HepG2 (cell line): Measurements from ENCODE around the gene IQCH. TPM values are rescaled to one million over a fixed set of nuclear protein-coding genes. Genes with fewer than 3 reads are reported as not detected.

ENCODE experiments used
- AKAP8 ChIP-seq: sonication (generic); formaldehyde crosslinking; IDR thresholded peaks from 2 replicates; pipeline ENCODE4 v1.5.1; 2020; ENCODE audit warnings: mild to moderate bottlenecking, missing genetic modification reagents
- CENPT ChIP-seq: sonication (generic); formaldehyde crosslinking; IDR thresholded peaks from 2 replicates; pipeline ENCODE4 v1.8.0; 2022; ENCODE audit warnings: low read depth, mild to moderate bottlenecking, moderate library complexity, missing genetic modification reagents
- HNRNPL ChIP-seq: fragments of 200-400 bp; formaldehyde crosslinking; IDR thresholded peaks from 2 replicates; pipeline ENCODE4 v1.6.1; 2017; ENCODE audit warnings: mild to moderate bottlenecking, low read depth, low read length
- KMT2B ChIP-seq: IDR thresholded peaks from 2 replicates; pipeline ENCODE4 v1.6.1; 2016; ENCODE audit warnings: missing genetic modification reagents, missing compliant biosample characterization
- MAFF ChIP-seq: IDR thresholded peaks from 2 replicates; pipeline ENCODE4 v1.6.1; 2011; ENCODE audit warnings: low read depth, low read length, improper control_type of control experiment
- NCOA2 ChIP-seq: sonication (generic); formaldehyde crosslinking; IDR thresholded peaks from 2 replicates; pipeline ENCODE4 v1.8.0; 2022; ENCODE audit warnings: inconsistent platforms
- NFYB ChIP-seq: sonication (generic); formaldehyde crosslinking; IDR thresholded peaks from 2 replicates; pipeline ENCODE4 v1.4.0; 2020; ENCODE audit warnings: missing genetic modification reagents
- PHF20 ChIP-seq: sonication (generic); formaldehyde crosslinking; IDR thresholded peaks from 2 replicates; pipeline ENCODE4 v1.5.0; 2020; ENCODE audit warnings: mild to moderate bottlenecking, missing genetic modification reagents
- PHF21A ChIP-seq: sonication (generic); formaldehyde crosslinking; IDR thresholded peaks from 2 replicates; pipeline ENCODE4 v1.5.0; 2020; ENCODE audit warnings: mild to moderate bottlenecking, missing genetic modification reagents
- RNF2 ChIP-seq: fragments of 450-650 bp; conservative IDR thresholded peaks from 2 replicates; pipeline ENCODE4 v1.6.1; 2016; ENCODE audit warnings: low read depth
- RNF219 ChIP-seq: sonication (generic); formaldehyde crosslinking; IDR thresholded peaks from 2 replicates; pipeline ENCODE4 v1.5.0; 2020; ENCODE audit warnings: mild to moderate bottlenecking, missing genetic modification reagents
- SRSF4 ChIP-seq: fragments of 200-400 bp; formaldehyde crosslinking; IDR thresholded peaks from one replicate; pipeline ENCODE4 v1.6.1; 2018; ENCODE audit warnings: mild to moderate bottlenecking, low read depth, low read length, moderate library complexity; ENCODE audit not compliant: poor library complexity, severe bottlenecking
- ZBTB7B ChIP-seq: sonication (generic); formaldehyde crosslinking; IDR thresholded peaks from 2 replicates; pipeline ENCODE4 v1.4.0; 2020; ENCODE audit warnings: missing genetic modification reagents
- ZBTB8A ChIP-seq: sonication (generic); formaldehyde crosslinking; IDR thresholded peaks from 2 replicates; pipeline ENCODE4 v1.4.0; 2020; ENCODE audit warnings: mild to moderate bottlenecking, low read depth, missing genetic modification reagents, borderline replicate concordance
- ZFP41 ChIP-seq: sonication (generic); formaldehyde crosslinking; IDR thresholded peaks from 2 replicates; pipeline ENCODE4 v1.4.0; 2020; ENCODE audit warnings: mild to moderate bottlenecking, missing genetic modification reagents, borderline replicate concordance
- ZMYM4 ChIP-seq: sonication (generic); formaldehyde crosslinking; IDR thresholded peaks from 2 replicates; pipeline ENCODE4 v1.8.1; 2023; ENCODE audit warnings: mild to moderate bottlenecking, missing genetic modification reagents
- ZNF143 ChIP-seq: sonication (generic); formaldehyde crosslinking; IDR thresholded peaks from 2 replicates; pipeline ENCODE4 v1.4.0; 2020; ENCODE audit warnings: missing genetic modification reagents
- ZNF251 ChIP-seq: sonication (generic); formaldehyde crosslinking; IDR thresholded peaks from 2 replicates; pipeline ENCODE4 v1.9.0; 2021; ENCODE audit warnings: mild to moderate bottlenecking, missing genetic modification reagents
- ZNF530 ChIP-seq: sonication (generic); formaldehyde crosslinking; IDR thresholded peaks from 2 replicates; pipeline ENCODE4 v1.5.0; 2020; ENCODE audit warnings: low read depth, mild to moderate bottlenecking, missing genetic modification reagents
- ZNF570 ChIP-seq: sonication (generic); formaldehyde crosslinking; IDR thresholded peaks from 2 replicates; pipeline ENCODE4 v1.4.0; 2020; ENCODE audit warnings: mild to moderate bottlenecking, missing genetic modification reagents, borderline replicate concordance
- ZNF644 ChIP-seq: IDR thresholded peaks from 2 replicates; pipeline ENCODE4 v1.6.1; 2016; ENCODE audit warnings: low read depth
- ZNF775 ChIP-seq: sonication (generic); formaldehyde crosslinking; IDR thresholded peaks from 2 replicates; pipeline ENCODE4 v1.4.0; 2020; ENCODE audit warnings: missing genetic modification reagents, mild to moderate bottlenecking, moderate library complexity, borderline replicate concordance
- polyA plus RNA-seq, 8 experiments: library from polyadenylated mRNA; depleted of rRNA in 3 of 8; stranded (reverse) in 7 of 8; unstranded in 1 of 8; fragments of >200 nt; fragmentation: Illumina TruSeq in 4 of 8; extraction: Trizol in 4 of 8; gene quantifications; 2 replicates each; pipeline versions ENCODE4 v1.2.1 to v1.2.3, GENCODE V29; 2011 to 2016; ENCODE audit warnings: low read depth in 4 of 8, missing spikeins in 1 of 8, mixed read lengths in 1 of 8; ENCODE audit not compliant: insufficient read depth in 1 of 8
- total RNA-seq, 5 experiments: library from RNA; depleted of rRNA; stranded (reverse); fragments of >200 nt; fragmentation: Illumina TruSeq; extraction: Trizol; gene quantifications; 2 replicates each; pipeline ENCODE4 v1.2.3, GENCODE V29; 2016; ENCODE audit warnings: low read depth in 1 of 5
- TF ChIP-seq, protein P1 (sequence below): sonication (generic); formaldehyde crosslinking; IDR thresholded peaks from 2 replicates; pipeline ENCODE4 v1.4.0; 2020; ENCODE audit warnings: mild to moderate bottlenecking, missing genetic modification reagents, borderline replicate concordance
- TF ChIP-seq, protein P2 (sequence below): sonication (generic); formaldehyde crosslinking; IDR thresholded peaks from 2 replicates; pipeline ENCODE4 v1.8.0; 2022; ENCODE audit warnings: mild to moderate bottlenecking, missing genetic modification reagents, moderate library complexity

The IQCH gene
- total and polyA plus RNA-seq, 2 of the 13 experiments (the other 11 are each of a cell fraction or from before 2014, with no cell fraction given) = 0.16 to 0.55 TPM

GRCh38 chr15:67254238-67255175, at the start of gene IQCH, which contains the start of gene AAGAB (continued):
- TF ChIP-seq SRSF4 = no peak
- peak; percentile 44; the same call in 1 of the 2 replicates for TF ChIP-seq ZNF143 (CRISPR knock-in tag)
- TF ChIP-seq, protein P1, sequence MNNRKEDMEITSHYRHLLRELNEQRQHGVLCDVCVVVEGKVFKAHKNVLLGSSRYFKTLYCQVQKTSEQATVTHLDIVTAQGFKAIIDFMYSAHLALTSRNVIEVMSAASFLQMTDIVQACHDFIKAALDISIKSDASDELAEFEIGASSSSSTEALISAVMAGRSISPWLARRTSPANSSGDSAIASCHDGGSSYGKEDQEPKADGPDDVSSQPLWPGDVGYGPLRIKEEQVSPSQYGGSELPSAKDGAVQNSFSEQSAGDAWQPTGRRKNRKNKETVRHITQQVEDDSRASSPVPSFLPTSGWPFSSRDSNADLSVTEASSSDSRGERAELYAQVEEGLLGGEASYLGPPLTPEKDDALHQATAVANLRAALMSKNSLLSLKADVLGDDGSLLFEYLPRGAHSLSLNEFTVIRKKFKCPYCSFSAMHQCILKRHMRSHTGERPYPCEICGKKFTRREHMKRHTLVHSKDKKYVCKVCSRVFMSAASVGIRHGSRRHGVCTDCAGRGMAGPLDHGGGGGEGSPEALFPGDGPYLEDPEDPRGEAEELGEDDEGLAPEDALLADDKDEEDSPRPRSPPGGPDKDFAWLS (CRISPR knock-in tag) = no peak
- TF ChIP-seq ZNF530 (CRISPR knock-in tag) = no peak
- no peak for TF ChIP-seq AKAP8 (CRISPR knock-in tag)
- TF ChIP-seq ZBTB8A (CRISPR knock-in tag) = no peak
- peak; percentile 63; the same call in 1 of the 2 replicates for TF ChIP-seq ZFP41 (CRISPR knock-in tag)
- TF ChIP-seq ZBTB7B (CRISPR knock-in tag) = no peak
- peak; percentile 87 for TF ChIP-seq PHF20 (CRISPR knock-in tag)
- TF ChIP-seq CENPT (CRISPR knock-in tag) = no peak
- TF ChIP-seq ZNF644 (CRISPR knock-in tag) = no peak
- no peak for TF ChIP-seq RNF219 (CRISPR knock-in tag)
- TF ChIP-seq NCOA2 (CRISPR knock-in tag) = no peak
- TF ChIP-seq HNRNPL = no peak
- peak; percentile 62; the same call in 1 of the 2 replicates for TF ChIP-seq RNF2
- TF ChIP-seq, protein P2, sequence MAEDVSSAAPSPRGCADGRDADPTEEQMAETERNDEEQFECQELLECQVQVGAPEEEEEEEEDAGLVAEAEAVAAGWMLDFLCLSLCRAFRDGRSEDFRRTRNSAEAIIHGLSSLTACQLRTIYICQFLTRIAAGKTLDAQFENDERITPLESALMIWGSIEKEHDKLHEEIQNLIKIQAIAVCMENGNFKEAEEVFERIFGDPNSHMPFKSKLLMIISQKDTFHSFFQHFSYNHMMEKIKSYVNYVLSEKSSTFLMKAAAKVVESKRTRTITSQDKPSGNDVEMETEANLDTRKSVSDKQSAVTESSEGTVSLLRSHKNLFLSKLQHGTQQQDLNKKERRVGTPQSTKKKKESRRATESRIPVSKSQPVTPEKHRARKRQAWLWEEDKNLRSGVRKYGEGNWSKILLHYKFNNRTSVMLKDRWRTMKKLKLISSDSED (CRISPR knock-in tag) = no peak
- TF ChIP-seq MAFF = peak; percentile 10; the same call in 1 of the 2 replicates
- TF ChIP-seq PHF21A = peak; percentile 62; the same call in 1 of the 2 replicates
- TF ChIP-seq KMT2B = peak; percentile 97
- peak; percentile 68 for TF ChIP-seq NFYB
- TF ChIP-seq ZNF775 (CRISPR knock-in tag) = no peak
- TF ChIP-seq ZNF570 (CRISPR knock-in tag) = no peak
- peak; percentile 94 for TF ChIP-seq ZMYM4 (CRISPR knock-in tag)
- no peak for TF ChIP-seq ZNF251 (CRISPR knock-in tag)
